ENCODE measurements around the gene XRCC3. TPM values are rescaled to one million over a fixed set of nuclear protein-coding genes. Genes with fewer than 3 reads are reported as not detected.

XRCC3 gene
- total RNA-seq, 4 donors from 2014 or later, result 11.6 to 42.9 (median 16.2) TPM

GRCh38 chr14:103740991-103741689 is 25.9 kb upstream of the XRCC3 start:
- Histone ChIP-seq H3K27me3 (no peaks in the 10 kb centered on the region), H3K4me1 (no peaks in the 10 kb centered on the region), H3K4me3 (no peak overlapping the region), H3K36me3 (peaks cover 0 to 63% (median 0%) of the 10 kb centered on the region in 3 donors), H3K27ac (no peak overlapping the region), H3K9me3 (no peaks in the 10 kb centered on the region)
- TF ChIP-seq POLR2A (IDR thresholded peaks at IDR 0.05), result no peak
- TF ChIP-seq CTCF (IDR thresholded peaks at IDR 0.05), result no peak
- DNase-seq, result peak in 1 of 3 donors; percentile 38

GRCh38 chr14:103739793-103740501 is 24.7 kb upstream of the XRCC3 start:
- no peaks in the 10 kb centered on the region for H3K27me3 ChIP-seq
- no peak overlapping the region for H3K27ac ChIP-seq
- no peak for TF ChIP-seq POLR2A (IDR thresholded peaks at IDR 0.05)
- TF ChIP-seq CTCF (IDR thresholded peaks at IDR 0.05), result no peak
- H3K4me3 ChIP-seq, result no peak overlapping the region
- H3K4me1 ChIP-seq, result no peaks in the 10 kb centered on the region
- no peaks in the 10 kb centered on the region for H3K9me3 ChIP-seq
- DNase-seq, result peak in 1 of 3 donors; percentile 41
- peaks cover 0 to 67% (median 0%) of the 10 kb centered on the region in 3 donors for H3K36me3 ChIP-seq

GRCh38 chr14:103739466-103739792 is 24.2 kb upstream of the XRCC3 start:
- DNase-seq, result no peak
- no peaks in the 10 kb centered on the region for H3K27me3 ChIP-seq
- no peaks in the 10 kb centered on the region for H3K4me1 ChIP-seq
- H3K4me3 ChIP-seq, result no peak overlapping the region
- no peak overlapping the region for H3K27ac ChIP-seq
- H3K36me3 ChIP-seq, result peaks cover 0 to 70% (median 0%) of the 10 kb centered on the region in 3 donors
- no peak for TF ChIP-seq CTCF (IDR thresholded peaks at IDR 0.05)
- TF ChIP-seq POLR2A (IDR thresholded peaks at IDR 0.05), result no peak
- no peaks in the 10 kb centered on the region for H3K9me3 ChIP-seq

GRCh38 chr14:103738701-103739451 is 23.6 kb upstream of the XRCC3 start:
- H3K27me3 ChIP-seq, result no peaks in the 10 kb centered on the region
- no peaks in the 10 kb centered on the region for H3K9me3 ChIP-seq
- H3K27ac ChIP-seq, result no peak overlapping the region
- H3K4me3 ChIP-seq, result no peak overlapping the region
- H3K4me1 ChIP-seq, result no peaks in the 10 kb centered on the region
- H3K36me3 ChIP-seq, result peaks cover 0 to 76% (median 0%) of the 10 kb centered on the region in 3 donors
- no peak for DNase-seq
- TF ChIP-seq CTCF (IDR thresholded peaks at IDR 0.05) (no peak), POLR2A (IDR thresholded peaks at IDR 0.05) (no peak)

- H3K27ac ChIP-seq, result no peak overlapping the region
- no peaks in the 10 kb centered on the region for H3K9me3 ChIP-seq
- peaks cover 0 to 81% (median 0%) of the 10 kb centered on the region in 3 donors for H3K36me3 ChIP-seq
- TF ChIP-seq CTCF (IDR thresholded peaks at IDR 0.05), result no peak
- no peak for TF ChIP-seq POLR2A (IDR thresholded peaks at IDR 0.05)
- no peak for DNase-seq
- H3K4me1 ChIP-seq, result no peaks in the 10 kb centered on the region
- H3K27me3 ChIP-seq, result no peaks in the 10 kb centered on the region
- no peak overlapping the region for H3K4me3 ChIP-seq
Measured at GRCh38 chr14:103738166-103738565, 22.9 kb upstream of the XRCC3 start.
